ENCODE data around the gene ETF1. TPM values are rescaled to one million over a fixed set of nuclear protein-coding genes. Genes with fewer than 3 reads are reported as not detected.
A peak's percentile ranks its signal among the peaks of the same experiment; 100 is the strongest.

The ETF1 gene
- total RNA-seq, 2 experiments from 2014 or later: 131 to 132 TPM

- peaks cover 25% of the 10 kb centered on the region for H3K36me3 Mint-ChIP-seq
- no peaks in the 10 kb centered on the region for H3K9me3 Mint-ChIP-seq
- no peaks in the 10 kb centered on the region for H3K27me3 Mint-ChIP-seq
- H3K4me1 Mint-ChIP-seq (ENCODE audit: low read depth): peaks cover 35% of the 10 kb centered on the region
- POLR2A ChIA-PET: interaction anchor here (0.5 to 4.7 kb wide), 22 partner anchors 14 to 677 kb away, joined by 3 to 33 read pairs (median 4); partner anchors contain the start of genes BRD8, CDC23, ETF1 and HSPA9
- CTCF ChIA-PET: interaction anchor here (0.7 to 5.1 kb wide), 15 partner anchors 11 to 822 kb away, joined by 3 to 56 read pairs (median 6); partner anchors contain the start of genes ETF1, HSPA9, KDM3B and REEP2
- intact Hi-C loops (cut with micrococcal nuclease): loop anchor here (1.0 to 2.0 kb wide), 6 partner anchors 27 to 827 kb away; partner anchors contain the start of genes BRD8, CDC25C, ETF1 and MATR3
- H3K27ac Mint-ChIP-seq: peak within 1 kb of the TSS; percentile 95
- H3K4me3 Mint-ChIP-seq: peak within 1 kb of the TSS; percentile 83
- peak; percentile 94 for DNase-seq
Observed at GRCh38 chr5:138465261-138466124, 77.5 kb downstream of the ETF1 start, which contains the start of gene EGR1. Gene EGR1, plus strand, starts transcription at chr5:138465479. Its CDS starts 283 bp downstream, at chr5:138465762.

- Mint-ChIP-seq H3K27me3 (no peaks in the 10 kb centered on the region), H3K9me3 (no peaks in the 10 kb centered on the region), H3K4me3 (peak overlapping the region; percentile 83), H3K36me3 (peaks cover 25% of the 10 kb centered on the region), H3K4me1 (ENCODE audit: low read depth) (peaks cover 43% of the 10 kb centered on the region), H3K27ac (peak overlapping the region; percentile 95)
- DNase-seq: peak; percentile 98
- intact Hi-C loops (cut with micrococcal nuclease): loop anchor here (1.0 to 2.0 kb wide), 9 partner anchors 26 to 828 kb away; partner anchors contain the start of genes BRD8, CDC25C, ETF1 and HNRNPA0
- ChIA-PET CTCF (interaction anchor here (0.7 to 5.1 kb wide), 15 partner anchors 10 to 823 kb away, joined by 3 to 56 read pairs (median 6); partner anchors contain the start of genes ETF1, HSPA9, KDM3B and REEP2), POLR2A (interaction anchor here (0.5 to 4.7 kb wide), 20 partner anchors 13 to 678 kb away, joined by 3 to 33 read pairs (median 4); partner anchors contain the start of genes BRD8, CDC23, ETF1 and HSPA9)
Observed at GRCh38 chr5:138464388-138465260, 78.4 kb downstream of the ETF1 start.

GRCh38 chr5:138464008-138464387, 79.0 kb downstream of the ETF1 start:
- H3K4me3 Mint-ChIP-seq: peak overlapping the region; percentile 83
- intact Hi-C loops (cut with micrococcal nuclease): loop anchor here (1.0 to 2.0 kb wide), 6 partner anchors 25 to 829 kb away; partner anchors contain the start of genes CDC25C, HNRNPA0, HSPA9 and MATR3
- no peaks in the 10 kb centered on the region for H3K27me3 Mint-ChIP-seq
- peak overlapping the region; percentile 95 for H3K27ac Mint-ChIP-seq
- H3K36me3 Mint-ChIP-seq: peaks cover 27% of the 10 kb centered on the region
- POLR2A ChIA-PET: interaction anchor here (1.6 to 4.7 kb wide), 3 partner anchors 26 to 79 kb away, joined by 5 to 33 read pairs (median 16); partner anchors contain the start of genes ETF1 and REEP2
- H3K4me1 Mint-ChIP-seq (ENCODE audit: low read depth): peaks cover 50% of the 10 kb centered on the region
- DNase-seq: peak; percentile 95
- no peaks in the 10 kb centered on the region for H3K9me3 Mint-ChIP-seq
- CTCF ChIA-PET: interaction anchor here (1.2 to 5.1 kb wide), 9 partner anchors 10 to 111 kb away, joined by 4 to 56 read pairs (median 11); partner anchors contain the start of genes ETF1, KDM3B and REEP2

DNA sequence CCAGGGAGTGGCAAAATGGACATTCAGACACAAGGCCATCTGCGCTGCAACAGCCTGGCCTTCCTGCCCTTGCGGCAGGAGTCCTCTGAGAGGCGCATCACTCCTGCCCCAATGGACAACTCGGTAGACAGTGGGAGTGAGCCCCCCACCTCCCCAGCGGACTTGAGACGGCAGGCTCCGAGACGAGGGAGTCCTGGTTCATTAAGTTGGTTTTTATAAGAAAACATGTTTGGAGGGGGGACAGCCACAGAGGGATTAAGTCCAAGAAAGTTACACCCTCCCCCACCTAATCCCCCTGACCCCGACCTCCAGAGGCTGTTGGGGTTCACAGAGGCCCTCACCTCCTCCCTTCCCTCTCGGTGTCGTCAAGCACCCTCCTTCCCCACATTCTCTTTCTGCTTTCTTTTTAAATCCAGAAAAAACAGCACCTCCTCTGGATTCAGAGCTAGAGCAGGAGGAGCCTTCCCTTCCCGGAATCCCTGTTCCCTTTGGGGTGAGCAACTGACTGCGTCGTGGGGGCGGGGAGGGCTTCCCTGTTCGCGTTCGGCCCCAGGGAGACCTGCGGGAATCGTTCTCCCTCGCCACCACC, 79.5 kb downstream of the ETF1 start:
- intact Hi-C loops (cut with micrococcal nuclease): loop anchor here (1.0 to 2.0 kb wide), 6 partner anchors 25 to 829 kb away; partner anchors contain the start of genes CDC25C, HNRNPA0, HSPA9 and MATR3
- DNase-seq: no peak
- Mint-ChIP-seq H3K36me3 (peaks cover 25% of the 10 kb centered on the region), H3K9me3 (no peaks in the 10 kb centered on the region), H3K4me1 (ENCODE audit: low read depth) (peaks cover 52% of the 10 kb centered on the region), H3K27ac (peak overlapping the region; percentile 95), H3K4me3 (peak overlapping the region; percentile 83), H3K27me3 (no peaks in the 10 kb centered on the region)
- ChIA-PET CTCF (interaction anchor here (1.5 to 5.1 kb wide), 6 partner anchors 9 to 111 kb away, joined by 3 to 56 read pairs (median 22); partner anchors contain the start of genes ETF1, KDM3B and REEP2), POLR2A (interaction anchor here (1.1 to 4.7 kb wide), 3 partner anchors 25 to 286 kb away, joined by 3 to 33 read pairs (median 5); partner anchors contain the start of genes ETF1 and REEP2)

DNA sequence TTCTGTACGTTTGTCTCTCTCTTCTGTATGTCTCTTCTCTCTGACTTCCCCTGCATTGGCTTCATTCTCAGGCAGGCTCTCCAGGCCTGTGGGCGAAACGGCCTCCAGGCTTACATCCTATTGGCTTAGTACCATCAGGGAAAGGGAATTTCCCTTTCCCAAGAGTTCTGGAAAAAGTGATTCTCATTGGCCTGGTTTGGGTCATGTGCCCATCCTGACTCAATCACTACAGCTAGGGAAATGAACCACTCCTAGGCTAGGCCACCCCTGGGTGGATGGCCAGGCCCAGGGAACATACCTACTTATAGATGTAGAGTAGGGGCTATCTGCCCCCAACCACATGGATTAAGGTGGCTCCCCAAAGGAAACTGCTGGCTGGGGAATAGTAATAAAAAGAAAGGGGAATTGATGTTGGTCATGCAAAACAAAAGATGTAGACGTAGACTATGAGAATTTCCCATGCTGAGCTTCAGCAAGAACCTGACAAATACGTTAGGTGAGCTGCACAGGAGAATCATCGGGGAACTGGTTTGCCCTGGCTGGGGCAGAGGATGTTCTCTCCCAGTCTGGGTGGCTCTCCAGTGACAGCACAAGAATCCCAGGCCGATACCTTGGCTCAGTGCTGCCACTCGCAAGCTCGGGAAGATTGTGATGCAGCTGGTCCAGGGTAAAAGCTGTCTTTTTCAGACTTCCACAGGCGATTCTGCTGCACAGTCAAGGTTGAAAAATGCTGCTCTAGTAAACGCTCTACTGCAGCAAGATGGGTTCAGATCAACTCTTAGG, 81.5 kb downstream of the ETF1 start:
- Mint-ChIP-seq H3K9me3 (no peaks in the 10 kb centered on the region), H3K4me3 (no peak overlapping the region), H3K27me3 (no peaks in the 10 kb centered on the region), H3K27ac (no peak overlapping the region), H3K4me1 (ENCODE audit: low read depth) (peaks cover 43% of the 10 kb centered on the region), H3K36me3 (peaks cover 6% of the 10 kb centered on the region)
- no peak for DNase-seq
- ChIA-PET POLR2A (interaction anchor here (2.7 kb wide), 1 partner anchor 82 kb away, joined by 10 read pairs; the partner anchor contains the start of gene ETF1), CTCF (interaction anchor here (1.5 to 5.0 kb wide), 3 partner anchors 12 to 109 kb away, joined by 3 to 30 read pairs (median 25); partner anchors contain the start of genes KDM3B and REEP2)
- intact Hi-C loops (cut with micrococcal nuclease): no loop called here

- H3K4me3 Mint-ChIP-seq: no peak overlapping the region
- peaks cover 42% of the 10 kb centered on the region for H3K4me1 Mint-ChIP-seq (ENCODE audit: low read depth)
- ChIA-PET CTCF (interaction anchor here (0.6 to 4.1 kb wide), 4 partner anchors 10 to 108 kb away, joined by 3 to 30 read pairs (median 4); partner anchors contain the start of gene KDM3B), POLR2A (interaction anchor here (0.9 to 2.7 kb wide), 3 partner anchors 10 to 115 kb away, joined by 3 to 12 read pairs (median 10); partner anchors contain the start of genes ETF1 and HSPA9)
- no peak for DNase-seq
- H3K9me3 Mint-ChIP-seq: no peaks in the 10 kb centered on the region
- peak overlapping the region; percentile 99 for H3K27ac Mint-ChIP-seq
- H3K36me3 Mint-ChIP-seq: peaks cover 2% of the 10 kb centered on the region
- intact Hi-C loops (cut with micrococcal nuclease): no loop called here
- H3K27me3 Mint-ChIP-seq: no peaks in the 10 kb centered on the region
Observed at GRCh38 chr5:138460032-138460693, 82.9 kb downstream of the ETF1 start.

GRCh38 chr5:138459311-138459933, 83.6 kb downstream of the ETF1 start:
- Mint-ChIP-seq H3K9me3 (no peaks in the 10 kb centered on the region), H3K4me3 (peak overlapping the region; percentile 67), H3K36me3 (peaks cover 2% of the 10 kb centered on the region), H3K27ac (peak overlapping the region; percentile 99), H3K4me1 (ENCODE audit: low read depth) (peaks cover 42% of the 10 kb centered on the region), H3K27me3 (no peaks in the 10 kb centered on the region)
- ChIA-PET POLR2A (interaction anchor here (0.9 to 2.7 kb wide), 3 partner anchors 10 to 116 kb away, joined by 3 to 12 read pairs (median 10); partner anchors contain the start of genes ETF1 and HSPA9), CTCF (interaction anchor here (0.6 to 4.1 kb wide), 4 partner anchors 10 to 107 kb away, joined by 3 to 30 read pairs (median 4); partner anchors contain the start of gene KDM3B)
- peak; percentile 95 for DNase-seq
- intact Hi-C loops (cut with micrococcal nuclease): loop anchor here (5.0 kb wide), 1 partner anchor 988 kb away; no protein-coding TSS in a partner anchor

DNA sequence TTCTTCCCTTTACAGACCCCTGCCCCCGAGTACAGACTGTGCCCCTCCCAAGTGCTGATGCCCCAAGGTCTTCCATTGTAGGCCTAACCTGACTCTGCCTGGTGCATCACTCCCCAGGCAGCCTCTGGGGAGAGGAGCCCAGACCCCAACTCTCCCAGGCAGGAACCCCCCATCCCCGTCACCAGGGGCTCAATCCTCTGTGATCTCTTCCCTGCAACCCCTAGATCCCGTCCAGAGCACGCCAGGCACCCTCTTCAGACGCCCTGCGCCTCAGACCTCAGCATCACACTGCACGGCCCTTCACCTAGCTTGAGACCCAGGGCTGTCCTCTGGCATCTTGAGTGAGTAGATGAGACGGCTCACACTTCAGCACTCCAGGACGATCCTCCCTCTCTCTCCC, 84.2 kb downstream of the ETF1 start:
- peak overlapping the region; percentile 67 for H3K4me3 Mint-ChIP-seq
- intact Hi-C loops (cut with micrococcal nuclease): loop anchor here (5.0 kb wide), 1 partner anchor 988 kb away; no protein-coding TSS in a partner anchor
- POLR2A ChIA-PET: interaction anchor here (0.6 to 2.7 kb wide), 4 partner anchors 9 to 117 kb away, joined by 3 to 12 read pairs (median 7); partner anchors contain the start of genes ETF1 and HSPA9
- H3K36me3 Mint-ChIP-seq: peaks cover 2% of the 10 kb centered on the region
- no peak for DNase-seq
- CTCF ChIA-PET: interaction anchor here (1.0 to 4.1 kb wide), 5 partner anchors 9 to 106 kb away, joined by 3 to 30 read pairs (median 5); partner anchors contain the start of gene KDM3B
- H3K9me3 Mint-ChIP-seq: no peaks in the 10 kb centered on the region
- peak overlapping the region; percentile 99 for H3K27ac Mint-ChIP-seq
- H3K4me1 Mint-ChIP-seq (ENCODE audit: low read depth): peaks cover 42% of the 10 kb centered on the region
- H3K27me3 Mint-ChIP-seq: no peaks in the 10 kb centered on the region

DNA sequence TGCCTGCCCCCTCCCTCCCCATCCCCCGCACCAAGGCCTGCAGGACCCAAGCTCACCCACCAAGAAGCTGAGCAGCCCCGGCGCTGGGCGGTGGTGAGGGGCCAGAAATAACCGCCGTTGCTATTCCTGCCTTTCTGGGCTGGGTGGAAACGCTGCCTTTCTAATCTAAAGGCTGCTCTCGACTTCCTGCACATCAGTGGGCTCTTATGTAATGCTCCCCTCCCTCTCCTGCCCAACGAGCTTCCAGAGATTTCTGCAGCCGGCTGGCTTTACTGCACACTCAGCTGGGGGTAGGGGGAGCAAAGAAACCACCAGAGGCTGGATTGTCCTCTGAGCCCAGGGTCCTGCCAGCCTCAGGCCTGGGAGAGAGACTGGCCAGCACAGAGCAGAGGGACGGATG, 84.7 kb downstream of the ETF1 start:
- H3K4me3 Mint-ChIP-seq: no peak overlapping the region
- CTCF ChIA-PET: interaction anchor here (1.0 to 4.1 kb wide), 7 partner anchors 9 to 106 kb away, joined by 3 to 30 read pairs (median 5); partner anchors contain the start of gene KDM3B
- no peak for DNase-seq
- H3K36me3 Mint-ChIP-seq: peaks cover 2% of the 10 kb centered on the region
- H3K27me3 Mint-ChIP-seq: no peaks in the 10 kb centered on the region
- intact Hi-C loops (cut with micrococcal nuclease): loop anchor here (5.0 kb wide), 1 partner anchor 989 kb away; no protein-coding TSS in a partner anchor
- no peaks in the 10 kb centered on the region for H3K9me3 Mint-ChIP-seq
- POLR2A ChIA-PET: interaction anchor here (0.6 to 2.0 kb wide), 2 partner anchors 9 to 93 kb away, joined by 4 to 12 read pairs; no protein-coding TSS in a partner anchor
- peak overlapping the region; percentile 99 for H3K27ac Mint-ChIP-seq
- H3K4me1 Mint-ChIP-seq (ENCODE audit: low read depth): peaks cover 42% of the 10 kb centered on the region

Data from activated CD4-positive, alpha-beta memory T cell treated with anti-CD3 and anti-CD28 coated beads for 36 hours (primary cell).